AG04450 (cell line): Measurements from ENCODE around the gene SLC12A4. TPM values are rescaled to one million over a fixed set of nuclear protein-coding genes. Genes with fewer than 3 reads are reported as not detected.

Source experiments
- CTCF ChIA-PET: fragments of 300-600, 350-600 bp; formaldehyde crosslinking; extraction: SDS; loops from one replicate; lab custom pipeline; 2022; ENCODE audit warnings: antibody characterized with exemption, inconsistent platforms; lab: Charles Lee
- POLR2A ChIA-PET: fragments of 350-600 bp; formaldehyde crosslinking; extraction: SDS; loops from one replicate; lab custom pipeline; 2021; ENCODE audit warnings: antibody characterized with exemption, inconsistent platforms; lab: Yijun Ruan, JAX
- DNase-seq: peaks from one replicate; pipeline ENCODE4 v3.0.0-alpha.2; 2011; ENCODE audit warnings: low read depth, low spot score
- H3K27ac ChIP-seq: one replicate; pipeline ENCODE4 v1.5.1; 2012; ENCODE audit warnings: low read depth, low read length, control low read depth
- H3K27me3 ChIP-seq: one replicate; pipeline ENCODE4 v1.6.0; 2012; ENCODE audit warnings: low read length; ENCODE audit not compliant: control insufficient read depth, insufficient read depth
- H3K4me3 ChIP-seq: 2 replicates; pipeline ENCODE4 v1.5.1; 2011; ENCODE audit warnings: mild to moderate bottlenecking, low read depth, low read length, control low read depth
- H3K9me3 ChIP-seq: 2 replicates; pipeline ENCODE4 v1.5.1; 2012; ENCODE audit warnings: low read length; ENCODE audit not compliant: control insufficient read depth, insufficient read depth
- CTCF ChIP-seq: IDR thresholded peaks from 2 replicates; pipeline ENCODE4 v1.5.1; 2011; ENCODE audit warnings: low read depth, low read length, control low read depth, inconsistent platforms
- polyA plus RNA-seq: library from polyadenylated mRNA; depleted of rRNA; stranded (reverse); fragments of >200 nt; gene quantifications from 2 replicates; pipeline ENCODE4 v1.2.3, GENCODE V29; 2011

Gene SLC12A4
- polyA plus RNA-seq, 1 experiment = 48.1 TPM

DNA sequence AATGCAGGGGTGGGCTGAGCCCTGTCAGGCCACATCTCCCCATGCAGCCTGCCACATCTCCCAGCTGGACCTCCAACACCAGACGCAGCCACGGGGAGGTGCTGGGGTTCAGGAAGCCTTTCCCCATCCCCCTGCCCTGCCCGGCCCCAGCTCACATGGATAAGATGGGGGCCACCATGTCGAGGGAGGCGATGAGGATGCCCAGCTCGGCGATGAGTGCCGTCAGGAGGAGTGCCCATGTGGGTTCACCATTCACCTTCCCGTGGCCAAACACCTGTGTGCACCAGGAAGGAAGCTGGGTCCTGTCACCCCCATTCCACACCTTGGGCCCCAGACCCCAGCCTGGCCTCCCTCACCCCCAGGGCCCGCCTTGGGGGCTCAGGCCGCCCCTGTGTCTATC, 18.8 kb downstream of the SLC12A4 start:
- no peak for TF ChIP-seq CTCF
- Histone ChIP-seq H3K27ac (no peak overlapping the region), H3K9me3 (no peaks in the 10 kb centered on the region; the same call in 1 of the 2 replicates), H3K4me3 (no peak overlapping the region), H3K27me3 (no peaks in the 10 kb centered on the region)
- ChIA-PET CTCF (interaction anchor here (0.7 kb wide), 1 partner anchor 925 kb away, joined by 3 read pairs; no protein-coding TSS in a partner anchor), POLR2A (no interaction called here)
- DNase-seq = no peak

GRCh38 chr16:67948015-67948414, 20.4 kb downstream of the SLC12A4 start:
- DNase-seq = no peak
- Histone ChIP-seq H3K4me3 (no peak overlapping the region), H3K9me3 (no peaks in the 10 kb centered on the region; the same call in 1 of the 2 replicates), H3K27me3 (no peaks in the 10 kb centered on the region), H3K27ac (no peak overlapping the region)
- CTCF ChIA-PET = no interaction called here
- POLR2A ChIA-PET = no interaction called here
- no peak for TF ChIP-seq CTCF

DNA sequence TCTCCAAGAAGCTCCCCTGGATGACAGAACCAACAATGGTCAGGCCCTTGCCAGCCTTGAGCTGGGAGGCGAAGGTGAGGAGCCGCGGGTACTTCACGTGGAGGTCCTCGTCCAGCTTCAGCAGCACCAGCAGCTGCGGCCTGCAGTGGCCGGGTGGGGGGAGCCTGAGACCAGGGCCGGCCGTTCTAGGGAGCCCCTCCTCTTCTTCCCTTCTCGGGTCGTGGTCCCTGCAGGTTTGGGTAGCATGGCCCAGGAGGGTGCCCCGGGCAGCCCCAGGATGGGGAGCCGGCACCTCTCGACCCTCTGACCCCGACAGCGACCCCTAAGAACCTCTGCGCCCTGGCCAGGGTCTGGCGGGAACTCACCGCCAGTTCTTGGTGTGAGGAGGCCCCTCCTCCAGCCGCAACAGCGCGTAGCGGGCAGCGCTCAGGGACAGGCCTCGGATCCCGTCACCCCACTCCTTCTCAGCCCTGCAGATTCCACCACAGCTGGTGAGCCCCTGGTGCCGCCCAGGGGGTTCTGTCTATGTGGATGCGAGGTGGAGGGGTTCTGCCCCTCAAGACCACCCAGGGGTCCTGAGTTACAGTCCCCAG, 21.4 kb downstream of the SLC12A4 start:
- no peak for TF ChIP-seq CTCF
- Histone ChIP-seq H3K27ac (no peak overlapping the region), H3K4me3 (no peak overlapping the region), H3K27me3 (no peaks in the 10 kb centered on the region), H3K9me3 (no peaks in the 10 kb centered on the region; the same call in 1 of the 2 replicates)
- POLR2A ChIA-PET = interaction anchor here (0.9 kb wide), 1 partner anchor 13 kb away, joined by 4 read pairs; no protein-coding TSS in a partner anchor
- CTCF ChIA-PET = no interaction called here
- no peak for DNase-seq

DNA sequence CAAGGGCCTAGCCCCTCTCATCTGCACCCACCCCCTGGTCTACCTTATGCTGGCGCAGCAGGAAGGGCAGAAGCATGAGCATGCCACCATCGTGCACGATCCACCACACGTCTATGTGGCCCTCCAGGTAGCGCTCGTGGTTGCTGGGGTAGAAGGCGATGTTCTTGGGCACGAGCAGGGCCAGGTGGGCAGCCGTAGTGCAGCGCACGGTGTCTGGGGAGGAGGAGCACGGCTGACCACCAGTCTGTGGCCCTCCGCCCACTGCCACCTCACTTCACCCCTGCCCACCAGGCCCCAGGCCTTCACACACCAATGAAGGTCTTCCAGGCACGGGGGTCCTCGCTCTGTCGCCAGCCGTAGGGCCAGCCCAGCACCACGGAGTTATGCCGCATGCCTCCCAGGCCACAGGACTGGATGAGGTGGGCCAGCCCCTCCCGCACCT, 22.3 kb downstream of the SLC12A4 start:
- Histone ChIP-seq H3K9me3 (no peaks in the 10 kb centered on the region; the same call in 1 of the 2 replicates), H3K4me3 (no peak overlapping the region), H3K27me3 (no peaks in the 10 kb centered on the region), H3K27ac (no peak overlapping the region)
- ChIA-PET CTCF (no interaction called here), POLR2A (interaction anchor here (0.9 kb wide), 1 partner anchor 14 kb away, joined by 4 read pairs; no protein-coding TSS in a partner anchor)
- no peak for TF ChIP-seq CTCF
- DNase-seq = no peak

DNA sequence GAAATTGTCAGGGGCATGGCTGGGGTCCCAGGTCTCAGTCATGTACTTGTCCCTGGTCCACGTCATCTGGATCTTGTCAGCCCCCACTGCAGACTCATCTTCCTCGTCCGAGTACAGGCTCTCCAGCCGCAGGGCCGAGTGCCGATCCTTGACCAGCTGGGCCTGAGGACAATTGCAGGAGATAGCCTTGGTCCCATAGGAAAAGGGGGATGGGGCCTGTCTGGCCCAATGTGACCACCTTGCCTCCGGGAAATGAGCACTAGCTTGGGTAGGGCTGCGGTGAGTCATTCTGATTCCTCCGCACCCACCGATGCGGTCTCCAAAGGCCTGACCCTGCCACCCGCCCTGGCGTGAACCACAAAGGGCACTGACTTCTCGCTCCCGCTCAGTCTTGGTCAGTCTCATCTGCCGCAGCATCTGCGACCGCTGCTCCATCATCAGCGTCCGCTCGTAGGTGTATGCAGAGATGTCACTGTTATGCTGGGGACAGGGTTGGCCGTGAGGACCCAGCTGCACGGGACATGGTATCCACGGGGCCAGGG, 23.0 kb downstream of the SLC12A4 start:
- Histone ChIP-seq H3K9me3 (no peaks in the 10 kb centered on the region; the same call in 1 of the 2 replicates), H3K27ac (no peak overlapping the region), H3K27me3 (no peaks in the 10 kb centered on the region), H3K4me3 (no peak overlapping the region)
- no peak for DNase-seq
- ChIA-PET POLR2A (no interaction called here), CTCF (no interaction called here)
- no peak for TF ChIP-seq CTCF
